GM12801 (cell line): ENCODE results near the gene IFITM5.

ENCODE experiments used
- CTCF ChIP-seq: IDR thresholded peaks from one replicate; pipeline ENCODE4 v1.5.1; 2011; ENCODE audit warnings: control low read depth; ENCODE audit not compliant: insufficient read length; ENCODE audit errors: extremely low read depth

Gene IFITM5

GRCh38 chr11:299951-300735, 817 bp upstream of the IFITM5 start:
- TF ChIP-seq CTCF = no peak

- no peak for TF ChIP-seq CTCF
Observed at GRCh38 chr11:298406-299065, 790 bp downstream of the IFITM5 start.

GRCh38 chr11:297586-298405, 1.5 kb downstream of the IFITM5 start:
- no peak for TF ChIP-seq CTCF

GRCh38 chr11:297051-297585, 2.2 kb downstream of the IFITM5 start:
- no peak for TF ChIP-seq CTCF

GRCh38 chr11:296171-297050, 2.9 kb downstream of the IFITM5 start:
- TF ChIP-seq CTCF = no peak

- TF ChIP-seq CTCF = no peak
Observed at GRCh38 chr11:295351-296170, 3.8 kb downstream of the IFITM5 start.
